ENCODE results near the gene YEATS2.

Gene YEATS2

GRCh38 chr3:183845090-183845489 lies 147.5 kb downstream of the YEATS2 start:
- no peak for DNase-seq

GRCh38 chr3:183845608-183846288 lies 148.2 kb downstream of the YEATS2 start:
- no peak for DNase-seq

- no peak for DNase-seq
These were observed 156.9 kb downstream of the YEATS2 start for GRCh38 chr3:183854318-183855035.

- DNase-seq: no peak
These were observed 160.3 kb downstream of the YEATS2 start for GRCh38 chr3:183857863-183858262.
